ENCODE data around the gene FBXO42.
A peak's percentile ranks its signal among the peaks of the same experiment; 100 is the strongest.
"Not testable (repeated sequence)": the region's sequence is repeated elsewhere in the genome, so short reads cannot be mapped to it uniquely, and the experiment has no call there.

Gene FBXO42

GRCh38 chr1:16237343-16237830, 114.9 kb downstream of the FBXO42 start:
- no peak for DNase-seq

- peak; percentile 70 for DNase-seq
Observed at GRCh38 chr1:16236511-16237342, 115.6 kb downstream of the FBXO42 start, which contains the start of gene CPLANE2. Gene CPLANE2 (minus strand): TSS chr1:16237183. CDS start chr1:16236742, 441 bp downstream.

DNA sequence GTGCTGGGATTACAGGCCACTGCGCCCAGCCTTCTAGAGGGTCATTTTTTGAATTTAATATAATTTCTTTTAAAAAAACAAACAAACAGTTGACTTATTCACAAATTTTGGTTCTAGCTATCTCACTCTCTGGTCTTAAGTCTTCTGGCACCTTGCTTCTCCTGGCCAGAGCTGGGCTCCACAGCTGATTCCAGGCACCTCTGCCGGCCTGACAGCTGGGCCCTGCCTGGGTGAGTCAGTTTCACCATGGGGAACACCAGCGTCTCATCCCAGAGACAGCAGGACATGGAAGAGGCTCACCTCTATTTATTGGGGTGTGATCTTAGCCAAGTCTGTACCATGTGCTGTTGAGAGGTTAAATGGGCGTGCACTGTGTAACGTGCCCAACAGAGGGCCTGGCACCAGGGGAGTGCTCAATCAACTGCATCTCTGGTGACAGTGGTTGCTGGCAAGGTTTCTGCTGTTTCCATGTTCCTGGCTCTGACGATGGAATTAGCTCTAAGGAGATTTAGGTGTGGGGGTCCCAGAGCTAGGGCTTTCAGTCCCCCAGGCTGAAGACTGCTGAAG, 116.3 kb downstream of the FBXO42 start:
- DNase-seq: no peak

- no peak for DNase-seq
Observed at GRCh38 chr1:16235347-16235746, 116.9 kb downstream of the FBXO42 start.

DNA sequence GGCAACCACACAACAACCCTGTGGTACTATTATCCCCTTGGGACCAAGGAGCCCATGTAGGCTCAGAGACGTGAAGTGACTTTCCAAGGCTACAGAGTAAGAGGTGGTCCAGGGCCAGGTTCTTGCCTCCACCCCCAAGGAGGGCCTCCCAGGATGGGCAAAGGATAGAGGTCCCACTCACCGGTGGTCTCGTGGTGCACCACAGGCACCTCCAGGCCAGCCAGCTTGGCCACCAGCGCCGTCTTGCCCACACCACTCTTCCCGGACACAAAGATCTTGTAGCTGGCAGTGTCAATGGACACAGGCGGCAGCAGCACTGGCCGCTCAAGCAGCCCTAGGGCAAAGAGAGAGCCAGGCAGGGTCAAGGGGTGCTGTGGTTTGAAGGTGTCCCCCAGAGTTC, 118.8 kb downstream of the FBXO42 start:
- no peak for DNase-seq

DNA sequence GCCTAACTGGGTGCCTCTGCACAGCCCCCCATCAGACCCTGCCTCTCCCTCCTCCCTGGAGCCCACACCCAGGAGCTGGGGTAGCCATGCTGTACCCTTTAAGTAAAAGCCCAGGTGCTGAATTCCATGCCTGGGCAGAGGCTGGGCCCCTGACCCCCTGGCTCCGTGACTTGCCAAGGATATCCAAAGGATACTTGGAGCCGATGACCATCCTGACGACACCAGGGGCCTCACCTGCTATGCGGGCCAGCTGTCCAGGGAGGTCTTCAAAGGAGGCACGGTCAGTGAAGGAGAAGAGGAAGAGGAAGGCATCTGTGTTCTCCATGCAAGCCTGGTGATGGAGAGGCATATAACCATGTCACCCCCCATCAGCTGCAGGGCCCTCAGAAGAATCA, 120.0 kb downstream of the FBXO42 start:
- no peak for DNase-seq

- DNase-seq: no peak
Observed at GRCh38 chr1:16231331-16232315, 120.7 kb downstream of the FBXO42 start.

DNA sequence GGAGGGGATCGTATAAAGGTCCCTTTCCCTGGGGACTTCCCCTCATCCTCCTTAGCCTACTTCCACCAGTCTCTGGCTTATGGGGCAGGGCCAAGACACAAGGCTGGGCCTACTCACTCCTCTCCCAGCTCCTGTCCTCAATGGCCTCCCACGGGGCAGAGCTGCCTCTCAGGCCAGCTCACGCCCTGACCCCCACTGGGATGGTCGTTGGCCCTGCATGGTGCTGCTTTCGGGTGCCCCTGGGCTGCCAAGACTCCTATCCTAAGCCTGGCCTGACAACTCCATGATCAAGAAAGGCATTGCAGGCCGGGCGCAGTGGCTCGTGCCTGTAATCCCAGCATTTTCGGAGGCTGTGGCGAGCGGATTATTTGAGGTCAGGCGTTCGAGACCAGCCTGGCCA, 121.5 kb downstream of the FBXO42 start:
- DNase-seq: no peak

DNA sequence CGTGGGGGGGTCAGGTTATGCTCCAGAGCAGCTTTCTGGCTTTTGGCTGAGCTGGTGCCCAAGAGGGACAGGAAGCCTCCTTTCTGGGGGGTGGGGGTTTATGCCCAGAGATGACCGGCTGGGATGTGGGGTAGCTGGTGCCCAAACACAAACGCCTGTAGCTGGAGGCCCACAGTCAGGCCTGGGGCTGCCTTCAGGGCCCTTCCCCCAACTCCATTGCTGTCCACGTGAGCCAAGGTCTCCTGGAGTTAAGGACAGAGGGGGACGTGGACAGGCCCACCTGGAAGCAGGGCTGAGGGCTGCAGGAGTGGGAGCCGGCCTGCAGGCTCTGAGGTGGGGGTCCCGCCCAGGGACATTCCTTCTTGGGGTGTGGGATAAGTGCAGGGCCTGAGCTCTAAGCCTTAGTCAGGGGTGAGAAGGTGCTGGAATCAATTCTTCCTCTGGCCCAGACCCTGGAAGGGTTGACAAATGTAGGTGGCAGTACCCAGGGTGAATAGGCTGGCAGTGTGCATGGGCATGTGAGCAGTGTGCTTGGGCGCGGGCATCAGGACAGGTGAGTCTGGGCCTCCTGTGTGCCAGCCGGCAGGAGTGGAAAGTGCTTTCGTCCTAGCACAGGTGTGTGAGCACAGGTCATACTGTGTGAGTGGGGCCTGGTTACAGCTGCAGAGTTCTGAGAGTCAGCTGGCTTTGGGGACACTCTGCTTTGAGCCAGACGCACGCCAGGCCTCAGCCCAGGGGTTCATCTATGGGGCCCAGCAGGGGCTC, 122.1 kb downstream of the FBXO42 start:
- DNase-seq: no peak

- DNase-seq: no peak
Observed at GRCh38 chr1:16226490-16227179, 125.6 kb downstream of the FBXO42 start.

DNA sequence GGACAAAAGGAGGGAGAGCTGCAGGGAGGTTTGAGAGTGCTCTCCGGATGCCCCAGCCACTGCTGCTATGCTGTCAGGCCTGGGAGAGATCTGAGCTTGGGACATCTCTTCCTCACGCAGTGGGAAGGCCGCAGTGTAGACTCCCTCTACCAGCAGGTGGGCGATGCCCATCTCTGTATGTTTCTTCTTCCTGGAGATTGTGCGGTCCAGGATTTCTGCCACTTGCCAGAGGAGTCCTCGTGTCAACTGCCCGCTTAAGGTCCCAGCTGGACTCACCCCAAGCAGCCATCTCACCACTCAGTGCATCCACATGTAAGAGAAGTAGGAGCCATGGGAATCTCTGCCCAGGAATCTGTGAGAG, 126.2 kb downstream of the FBXO42 start:
- DNase-seq: no peak

DNA sequence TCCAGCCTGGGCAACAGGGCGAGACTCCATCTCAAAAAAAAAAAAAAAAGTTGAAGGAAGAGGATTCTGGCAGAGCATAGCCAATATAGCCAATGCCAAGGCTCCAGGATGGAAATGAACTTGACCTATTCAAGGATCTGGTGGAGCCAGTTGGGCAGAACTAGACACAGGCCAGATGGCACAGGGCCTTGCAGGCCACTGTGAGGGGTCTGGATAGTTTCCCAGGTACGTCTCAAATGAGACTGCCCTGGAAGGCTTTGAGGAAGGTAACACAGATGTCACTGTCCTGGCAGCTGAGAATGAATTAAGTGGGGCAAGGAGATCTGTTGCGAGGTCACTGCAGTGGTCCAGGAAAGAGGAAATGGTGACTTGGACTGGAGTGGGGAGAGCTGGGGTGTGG, 127.8 kb downstream of the FBXO42 start:
- no peak for DNase-seq

DNA sequence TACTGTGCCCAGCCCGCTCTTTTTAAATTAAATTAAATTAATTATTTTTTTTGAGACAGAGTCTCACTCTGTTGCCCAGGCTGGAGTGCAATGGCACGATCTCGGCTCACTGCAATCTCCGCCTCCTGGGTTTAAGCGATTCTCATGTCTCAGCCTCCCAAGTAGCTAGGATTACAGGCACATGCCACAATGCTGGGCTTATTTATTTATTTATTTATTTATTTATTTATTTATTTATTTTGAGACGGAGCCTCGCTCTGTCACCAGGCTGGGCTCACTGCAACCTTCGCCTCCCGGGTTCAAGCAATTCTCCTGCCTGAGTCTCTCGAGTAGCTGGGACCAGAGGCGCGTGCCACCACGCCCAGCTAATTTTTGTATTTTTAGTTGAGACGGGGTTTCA, 129.6 kb downstream of the FBXO42 start:
- DNase-seq: not testable (repeated sequence)

- no peak for DNase-seq
Observed at GRCh38 chr1:16221499-16221898, 130.8 kb downstream of the FBXO42 start.

DNA sequence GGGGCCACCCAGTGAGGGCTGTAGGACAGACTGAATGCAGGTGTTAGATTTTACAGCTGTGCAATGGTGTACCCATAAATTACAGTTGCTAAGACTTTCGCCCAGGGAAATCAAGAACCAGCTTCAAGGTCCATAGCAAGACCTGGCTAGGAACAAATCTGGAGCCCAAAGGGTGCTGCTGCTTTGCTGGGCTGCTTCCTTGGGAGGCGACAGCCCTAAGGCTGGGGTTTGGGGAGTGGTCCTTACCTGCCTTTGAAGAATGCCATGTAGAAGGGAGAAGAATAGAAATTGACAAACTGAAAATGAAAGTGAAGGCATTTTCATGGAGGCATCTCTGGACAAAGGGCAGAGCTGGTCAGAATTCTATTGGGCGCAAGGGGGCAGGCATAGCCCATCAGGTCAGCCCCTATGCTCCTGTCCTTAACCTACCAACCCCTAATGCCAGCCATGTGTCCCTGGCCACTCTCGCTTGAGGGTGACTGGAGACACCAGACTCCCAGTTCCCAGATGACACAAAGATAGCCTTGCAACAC, 132.2 kb downstream of the FBXO42 start:
- no peak for DNase-seq

GRCh38 chr1:16218674-16219071, 133.6 kb downstream of the FBXO42 start:
- no peak for DNase-seq

DNA sequence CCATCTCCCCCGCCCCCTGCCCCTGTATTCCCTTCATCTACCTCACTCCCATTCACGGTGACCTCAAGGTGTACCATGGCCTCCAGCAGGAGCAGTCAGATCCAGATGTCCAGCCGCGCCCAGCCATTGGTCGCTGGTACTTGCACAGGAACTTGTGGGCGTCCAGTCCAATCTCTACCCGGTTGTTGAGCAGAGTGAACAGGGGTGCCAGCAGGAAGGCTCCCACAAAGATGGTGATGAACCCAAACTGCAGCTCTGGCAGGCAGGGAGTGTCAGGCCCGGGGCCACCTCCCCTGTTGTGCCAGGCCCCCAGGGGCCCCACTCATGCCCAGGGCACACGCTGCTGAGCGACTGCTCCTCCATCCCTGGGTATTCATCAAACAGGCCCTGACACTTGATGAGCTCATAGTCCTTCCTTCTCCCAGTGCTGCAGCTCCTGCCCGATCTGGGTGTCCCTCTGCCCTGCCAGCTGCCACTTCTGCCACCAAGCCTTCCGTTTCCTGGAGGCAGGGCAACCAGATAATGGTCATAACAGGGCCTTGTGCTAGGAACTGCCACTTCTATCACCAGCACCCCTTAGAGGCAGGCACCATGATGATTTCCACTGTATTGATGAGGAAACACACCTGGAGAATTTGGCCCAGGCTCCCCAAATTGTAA, 134.1 kb downstream of the FBXO42 start:
- no peak for DNase-seq

DNA sequence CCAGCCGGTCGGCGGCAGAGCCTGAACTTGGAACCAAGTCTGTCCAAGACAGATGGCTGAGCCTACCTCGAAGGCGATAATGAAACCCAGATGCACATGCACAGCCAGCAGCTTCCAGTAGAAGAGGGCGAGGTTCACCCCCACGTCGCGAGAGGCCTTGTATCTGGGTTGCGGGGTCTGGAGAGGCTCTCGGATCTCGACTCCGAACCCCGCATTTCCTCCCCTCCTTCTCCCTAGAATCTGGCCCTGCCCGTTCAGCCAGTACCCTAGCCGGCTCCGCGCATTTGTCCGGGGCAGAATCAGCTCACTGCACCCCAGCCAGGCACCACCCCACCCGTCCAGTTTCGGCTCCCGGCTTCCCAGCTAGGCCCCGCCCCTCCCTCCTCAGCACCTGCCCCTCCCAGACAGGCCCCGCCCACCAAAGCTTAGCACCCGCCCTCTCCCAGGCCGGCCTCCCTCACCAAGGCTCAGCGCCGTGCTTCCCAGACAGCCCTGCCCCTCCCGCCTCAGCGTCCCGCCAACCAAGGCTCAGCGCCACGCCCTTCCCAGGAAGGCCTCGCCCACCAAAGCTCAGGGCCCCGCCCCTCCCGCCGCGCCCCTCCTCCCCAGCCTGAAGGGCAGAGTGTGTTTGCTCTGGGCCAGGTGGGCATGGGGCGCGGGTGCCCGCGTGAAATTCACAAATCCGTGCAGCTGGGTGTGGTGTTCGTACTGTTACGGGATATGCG, 135.1 kb downstream of the FBXO42 start:
- DNase-seq: peak; percentile 80

DNA sequence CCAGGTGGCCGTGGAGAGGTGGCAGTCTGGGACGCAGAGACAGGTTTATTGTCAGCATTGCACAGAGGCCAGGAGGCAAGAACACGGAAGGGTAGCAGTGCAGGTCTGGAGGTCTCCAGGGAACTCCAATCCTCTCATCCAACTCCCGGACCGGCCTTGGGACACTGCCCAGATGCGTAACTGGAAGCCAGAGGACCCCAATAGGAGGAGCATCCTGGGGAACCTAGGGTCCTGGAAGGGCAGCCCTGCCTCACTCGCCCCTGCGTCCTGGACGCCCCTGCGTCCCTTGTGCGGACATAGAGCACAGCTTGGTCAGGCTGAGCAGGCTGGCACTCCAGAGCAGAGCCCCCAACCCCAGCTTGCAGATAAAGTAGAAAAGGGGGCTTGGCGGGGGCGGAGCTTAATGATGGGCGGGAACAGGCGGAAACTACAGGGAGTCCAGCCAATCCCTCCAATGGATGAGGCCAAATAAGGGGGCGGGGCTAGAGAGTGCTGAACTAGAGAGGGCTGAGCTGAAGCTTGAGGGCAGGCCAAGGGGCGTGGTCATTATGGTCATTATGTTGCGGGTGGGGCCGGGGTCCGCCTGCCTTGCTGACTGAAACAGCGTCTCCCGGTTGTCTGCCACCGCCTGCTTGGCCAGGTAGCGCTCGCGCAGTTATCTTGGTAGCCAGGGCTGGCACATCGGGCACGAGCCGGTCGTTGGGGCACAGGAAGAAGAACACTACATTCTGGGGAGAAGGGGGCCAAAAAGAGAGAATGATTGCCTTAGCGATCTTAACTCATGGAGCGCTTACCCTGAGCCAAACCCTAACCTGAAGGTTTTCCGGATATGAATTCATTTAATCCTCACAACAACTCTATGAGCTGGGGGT, 136.2 kb downstream of the FBXO42 start:
- DNase-seq: peak; percentile 83

Measured in NCI-H1436 treated with DMSO at 0.1 percent for 48 hours (cell line).